CD4-positive, alpha-beta T cell treated with Interleukin-2 at 100 ng/mL for 4 hours (primary cell): ENCODE measurements around the gene RUNX1.

ENCODE experiments used
- DNase-seq: peaks from one replicate; pipeline ENCODE4 v3.0.0-alpha.2; 2020; ENCODE audit warnings: low spot score

RUNX1 gene

DNA sequence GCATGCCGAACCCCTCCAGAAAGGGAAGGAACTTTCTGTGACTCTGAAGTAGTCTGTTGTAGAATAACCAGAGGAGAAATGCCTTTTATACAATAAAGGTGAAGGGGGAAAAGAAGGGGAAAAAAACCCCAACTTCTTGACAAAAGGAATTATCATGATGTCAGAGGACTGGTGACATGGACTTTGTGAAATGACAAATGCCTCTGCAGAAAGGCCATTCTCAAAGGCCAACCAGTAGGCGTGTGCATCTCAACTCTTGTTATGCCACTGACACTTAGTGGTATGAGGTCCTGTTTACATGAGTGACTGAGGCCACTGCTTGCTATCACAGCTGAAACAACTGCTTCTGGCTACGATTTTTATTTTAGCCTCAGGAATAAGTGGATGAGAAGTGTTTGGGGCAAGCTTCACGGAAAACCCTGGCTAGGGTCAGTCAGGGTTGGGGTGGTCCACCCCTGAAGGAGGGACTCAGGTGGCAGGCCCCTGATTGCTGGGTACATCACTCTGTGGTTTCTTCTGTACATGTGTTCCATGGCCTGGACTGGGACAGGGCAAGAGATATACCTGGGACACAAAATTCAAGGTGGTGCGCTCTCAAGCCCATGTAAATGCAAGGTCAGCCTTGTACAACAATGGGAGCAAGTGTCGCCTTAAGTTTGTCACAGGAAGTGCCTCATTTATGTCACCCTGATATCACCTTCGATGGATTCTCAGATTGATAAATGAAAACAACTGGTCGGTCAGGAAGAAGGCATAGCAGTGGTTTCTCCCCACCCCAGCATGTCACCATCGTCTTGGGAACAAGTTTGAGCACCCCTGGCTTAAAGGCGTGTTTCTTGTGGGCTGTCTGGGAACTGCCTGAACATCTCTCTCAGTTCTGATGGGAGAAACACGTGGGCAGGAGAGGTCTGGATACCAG lies 12.4 kb downstream of the RUNX1 start:
- DNase-seq: no peak

GRCh38 chr21:35035581-35035980 lies 13.5 kb downstream of the RUNX1 start:
- no peak for DNase-seq

GRCh38 chr21:35035116-35035515 lies 14.0 kb downstream of the RUNX1 start:
- no peak for DNase-seq

- DNase-seq: no peak
Measured at GRCh38 chr21:35034203-35034926, 14.7 kb downstream of the RUNX1 start.

GRCh38 chr21:35032474-35033263 lies 16.4 kb downstream of the RUNX1 start:
- no peak for DNase-seq

GRCh38 chr21:35028451-35028978 lies 20.6 kb downstream of the RUNX1 start:
- DNase-seq: no peak

DNA sequence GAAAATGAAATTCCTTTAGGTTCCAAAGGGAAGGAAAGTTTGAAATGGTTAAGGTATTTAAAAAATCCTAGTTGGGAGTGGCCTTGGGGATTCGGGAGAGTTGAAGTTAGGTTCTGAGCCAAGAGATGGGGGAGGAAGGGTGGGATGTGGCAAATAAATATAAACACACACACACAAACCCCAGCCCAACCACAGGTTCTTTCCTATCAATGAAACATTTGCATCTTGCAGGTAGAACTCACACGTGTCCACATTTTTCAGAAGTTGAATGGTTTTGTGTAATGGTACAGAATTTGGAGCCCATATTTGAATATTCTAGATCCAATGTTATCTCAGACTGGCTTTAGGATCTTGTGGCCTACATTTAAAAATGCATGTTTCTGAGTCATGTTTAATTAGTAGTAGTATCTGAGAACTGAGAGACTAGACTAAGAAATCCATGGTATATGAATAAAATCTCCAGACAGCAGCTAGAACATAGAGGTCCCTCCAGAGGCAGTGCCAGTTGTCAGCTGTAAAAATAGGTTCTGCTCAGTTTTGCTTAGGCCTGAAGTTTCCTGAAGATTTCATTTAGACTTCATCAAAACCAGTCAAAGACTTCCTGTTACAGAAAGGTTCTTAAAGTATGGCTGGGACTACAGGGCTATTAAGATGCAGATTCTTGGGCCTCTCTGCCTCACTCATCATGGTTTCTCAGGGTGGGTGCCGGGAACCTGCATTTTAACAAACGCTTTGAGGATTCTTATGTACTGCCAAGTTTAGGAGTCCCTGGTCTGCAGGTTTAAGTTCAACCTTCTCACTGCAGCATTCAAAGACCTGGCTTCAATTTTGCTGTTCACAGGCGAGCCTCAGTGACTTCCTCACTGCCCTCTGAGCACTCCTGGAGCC lies 21.3 kb downstream of the RUNX1 start:
- DNase-seq: no peak

GRCh38 chr21:35026617-35027562 lies 22.2 kb downstream of the RUNX1 start:
- DNase-seq: peak; percentile 88

DNA sequence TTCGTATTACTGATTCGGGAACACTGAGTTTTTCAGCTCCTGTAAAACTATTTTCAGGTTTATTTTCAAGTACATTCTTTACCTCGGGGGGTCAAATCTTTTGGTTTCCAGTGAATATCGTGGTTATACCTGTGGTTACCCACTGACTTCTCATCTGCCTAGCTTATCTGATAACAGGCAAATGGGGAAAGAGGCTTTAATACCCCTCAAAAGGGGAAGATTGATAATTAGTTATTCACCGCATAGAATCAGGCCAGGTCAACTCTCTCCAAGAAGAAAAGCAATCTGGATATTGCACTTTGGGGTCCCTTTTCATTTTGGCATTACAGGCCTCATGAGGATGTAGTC lies 23.0 kb downstream of the RUNX1 start:
- no peak for DNase-seq

DNA sequence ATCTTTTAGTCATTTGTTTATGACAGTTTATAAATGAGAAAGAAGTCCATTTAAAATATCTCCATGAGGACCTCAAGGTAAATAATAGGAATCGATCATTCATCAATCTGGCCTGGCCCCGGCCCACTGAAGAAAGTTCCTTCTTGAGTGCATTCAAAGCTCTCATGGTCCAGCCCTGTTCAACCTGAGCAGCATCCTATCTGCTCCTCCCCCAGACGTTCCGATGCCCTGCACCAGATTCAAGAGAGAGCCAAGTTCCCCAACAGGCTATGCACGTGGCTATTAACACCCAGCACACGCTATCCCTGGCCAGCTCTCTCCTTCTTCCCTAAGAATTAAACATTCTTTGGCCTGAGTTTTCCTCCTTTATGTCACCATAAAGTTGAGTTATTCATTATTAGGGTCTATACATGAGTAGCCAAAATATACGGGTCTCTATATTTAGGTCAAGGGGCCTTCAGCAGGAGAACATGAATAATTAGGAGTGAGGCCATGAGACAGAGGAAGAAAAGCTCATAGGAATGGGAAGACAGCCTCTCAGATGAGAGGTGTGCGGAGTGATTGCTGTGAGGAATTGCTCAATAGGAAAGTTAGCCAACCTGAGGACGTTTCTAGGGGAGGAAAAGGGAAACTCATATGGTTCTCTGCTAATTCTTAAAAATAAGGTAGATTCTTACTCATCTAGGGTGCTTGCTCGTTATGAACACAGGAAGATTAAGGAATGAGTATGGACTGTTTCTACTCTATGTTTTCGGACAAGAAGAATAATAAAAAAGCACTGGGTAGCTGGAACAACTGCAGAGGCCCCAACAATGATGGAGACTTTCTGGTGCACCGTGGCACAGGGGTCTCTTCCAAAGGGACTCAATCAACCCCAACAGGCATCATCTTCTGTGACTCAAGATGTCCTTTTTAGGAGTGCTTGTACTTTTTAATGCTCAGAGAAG lies 23.6 kb downstream of the RUNX1 start:
- DNase-seq: no peak

DNA sequence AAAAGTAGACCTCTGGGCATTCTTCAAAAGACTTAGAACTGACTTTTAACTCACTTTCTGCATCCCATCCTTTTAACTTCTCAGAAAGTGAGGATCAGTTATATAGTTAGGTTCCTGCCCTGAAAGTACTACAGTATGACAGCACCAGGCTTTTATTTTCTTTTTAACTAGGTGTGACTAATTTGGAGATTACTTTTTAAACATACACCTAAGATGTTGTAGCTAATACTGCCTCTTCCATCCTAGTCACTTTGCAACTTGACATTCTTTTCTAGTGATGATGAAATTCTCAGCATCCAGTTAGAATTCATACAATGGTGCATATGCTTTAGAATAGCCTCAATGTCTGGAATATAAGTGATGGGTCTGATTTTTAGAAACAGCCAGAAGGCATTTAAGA lies 24.6 kb downstream of the RUNX1 start:
- no peak for DNase-seq

- no peak for DNase-seq
Measured at GRCh38 chr21:35024071-35024420, 25.1 kb downstream of the RUNX1 start.

GRCh38 chr21:35023396-35024070 lies 25.6 kb downstream of the RUNX1 start:
- no peak for DNase-seq

DNA sequence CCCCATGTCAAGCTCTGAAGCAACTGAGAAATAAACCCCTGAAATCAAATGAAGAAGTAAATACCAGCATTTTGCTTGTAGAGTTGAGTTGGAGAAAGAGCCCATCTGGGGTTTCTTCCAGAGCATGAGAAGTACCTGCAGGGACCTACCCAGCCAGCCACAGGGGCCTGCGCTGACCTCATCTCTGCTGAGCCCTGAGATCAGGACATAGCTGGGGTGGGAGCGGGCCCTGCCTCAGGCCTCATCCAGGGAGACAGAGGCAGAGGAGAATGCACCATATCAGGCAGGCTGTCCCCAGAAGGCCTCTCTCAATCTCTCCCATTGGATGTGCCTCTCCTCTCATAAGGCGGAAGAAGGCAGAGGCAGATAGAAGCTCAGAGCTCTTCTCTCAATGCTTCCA lies 27.6 kb downstream of the RUNX1 start:
- DNase-seq: no peak

DNA sequence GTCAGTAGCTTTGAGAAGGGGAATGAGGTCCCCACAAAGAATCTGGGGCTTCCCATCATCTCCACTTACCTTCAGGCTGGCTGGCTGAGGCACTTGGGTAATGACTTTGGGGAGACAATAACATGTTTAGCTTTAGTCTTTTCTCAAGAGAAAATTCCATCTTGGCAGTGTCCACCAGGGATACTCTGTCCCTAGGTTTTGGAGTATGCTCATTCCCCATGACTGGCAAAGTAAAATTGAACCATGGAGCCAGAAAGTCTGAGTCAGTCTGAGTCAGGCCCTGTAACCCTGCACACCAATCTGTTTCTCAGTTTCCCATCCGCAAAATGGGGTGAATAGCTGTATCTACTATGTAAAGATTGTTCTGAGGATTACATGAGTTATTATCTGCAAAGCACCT lies 28.2 kb downstream of the RUNX1 start:
- no peak for DNase-seq

DNA sequence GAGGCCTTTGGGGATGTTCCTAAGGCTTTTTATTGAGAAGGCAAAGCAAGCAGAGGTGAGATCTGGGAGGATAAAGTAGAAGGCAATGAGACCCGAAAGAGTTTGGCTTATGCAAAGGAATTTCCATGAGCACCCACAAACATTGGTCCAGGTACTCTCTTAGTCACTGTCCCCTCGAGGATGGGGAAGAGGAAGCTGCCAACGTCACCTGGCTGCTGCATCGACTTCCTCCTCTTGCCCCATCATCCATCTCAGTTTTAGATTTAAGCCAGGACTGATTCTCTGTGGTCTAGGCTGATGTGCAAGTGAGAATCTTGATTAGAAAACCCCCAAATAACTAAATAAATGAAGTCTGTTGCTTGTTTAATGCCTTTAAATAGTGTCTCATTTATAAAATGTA lies 28.7 kb downstream of the RUNX1 start:
- peak; percentile 46 for DNase-seq

GRCh38 chr21:35019631-35020032 lies 29.5 kb downstream of the RUNX1 start:
- DNase-seq: no peak

DNA sequence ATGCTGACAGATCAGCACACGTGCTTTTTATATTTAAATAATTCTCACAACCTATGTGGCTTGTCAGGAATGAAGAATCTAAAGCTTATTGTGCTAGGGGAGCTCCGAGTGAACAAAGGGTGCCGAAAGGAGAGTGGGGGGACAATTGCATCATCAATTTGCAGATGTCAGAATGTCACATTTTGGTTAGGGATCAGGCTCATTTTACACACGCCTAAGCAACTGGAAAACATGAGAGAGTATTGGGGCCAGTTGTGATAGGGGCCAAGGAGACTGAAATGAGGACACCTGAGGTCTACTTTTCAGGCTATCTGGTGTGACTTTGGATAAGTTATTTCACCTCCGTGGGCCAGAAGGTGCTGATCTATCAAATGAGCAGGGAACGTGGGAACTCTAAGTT lies 31.8 kb downstream of the RUNX1 start:
- DNase-seq: no peak
